Central memory CD8-positive, alpha-beta T cell (primary cell): ENCODE data around the gene NR4A2.

Experiments used
- ATAC-seq: fragments of 150-1000 bp; cut with Tn5 transposase; replicated peaks from 2 replicates; pipeline ENCODE4 v1.10.0; 2022; ENCODE audit warnings: mild to moderate bottlenecking, moderate FRiP score, moderate number of reproducible peaks; ENCODE audit not compliant: poor library complexity, severe bottlenecking; ENCODE audit errors: extremely low read depth
- DNase-seq, 2 donors: peaks; one replicate each; pipeline ENCODE4 v3.0.0; 2021; ENCODE audit warnings: low spot score in 2 of 2
- H3K27ac Mint-ChIP-seq: one replicate; pipeline ENCODE4 v1.8.0; 2022; ENCODE audit warnings: low read depth, mild to moderate bottlenecking, moderate library complexity, mixed read lengths
- H3K27me3 Mint-ChIP-seq: one replicate; pipeline ENCODE4 v1.8.0; 2022; ENCODE audit warnings: mixed read lengths
- H3K36me3 Mint-ChIP-seq: one replicate; pipeline ENCODE4 v1.8.0; 2022; ENCODE audit warnings: mild to moderate bottlenecking, moderate library complexity, mixed read lengths; ENCODE audit not compliant: insufficient read depth
- H3K4me1 Mint-ChIP-seq: one replicate; pipeline ENCODE4 v1.8.0; 2022; ENCODE audit warnings: mixed read lengths
- H3K4me3 Mint-ChIP-seq: one replicate; pipeline ENCODE4 v1.8.0; 2022; ENCODE audit warnings: mild to moderate bottlenecking, moderate library complexity, mixed read lengths
- H3K9me3 Mint-ChIP-seq: one replicate; pipeline ENCODE4 v1.8.0; 2022; ENCODE audit warnings: mixed read lengths

The NR4A2 gene

DNA sequence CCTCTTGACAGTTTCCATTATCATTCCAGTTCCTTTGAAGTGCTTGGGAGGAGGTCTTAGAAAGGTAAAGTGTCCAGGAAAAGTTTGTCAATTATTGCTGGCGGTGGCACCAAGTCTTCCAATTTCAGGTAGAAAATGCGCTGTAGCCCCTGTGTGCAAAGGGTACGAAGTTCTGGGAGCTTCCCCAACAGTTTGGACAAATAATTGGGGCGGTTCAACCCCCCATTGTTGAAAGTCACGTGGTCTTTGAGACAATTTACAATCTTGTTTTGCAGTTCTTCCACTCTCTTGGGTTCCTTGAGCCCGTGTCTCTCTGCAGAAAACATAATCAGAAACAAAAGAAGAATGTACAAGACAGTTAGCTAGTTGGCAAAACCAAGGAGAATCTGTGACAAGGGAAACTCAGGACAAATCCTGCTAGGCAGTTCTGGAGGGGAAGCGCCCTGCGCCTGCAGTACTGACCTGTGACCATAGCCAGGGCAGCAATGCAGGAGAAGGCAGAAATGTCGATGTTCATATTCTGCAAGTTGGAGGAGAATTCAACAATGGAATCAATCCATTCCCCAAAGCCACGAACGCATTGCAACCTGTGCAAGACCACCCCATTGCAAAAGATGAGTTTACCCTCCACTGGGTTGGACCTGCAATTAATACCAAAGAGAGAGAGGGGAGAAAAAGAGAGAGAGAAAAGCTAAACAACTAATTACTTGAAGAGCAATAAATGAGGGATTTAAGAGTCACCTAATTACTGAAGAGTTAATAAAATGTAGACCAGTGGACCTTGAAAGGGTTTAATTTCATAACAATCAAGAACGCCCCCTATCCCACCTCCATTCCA, 6.6 kb downstream of the NR4A2 start:
- peak overlapping the region; percentile 100 for H3K27ac Mint-ChIP-seq
- peaks cover 42% of the 10 kb centered on the region for H3K27me3 Mint-ChIP-seq
- ATAC-seq (no peak), DNase-seq (no peak)
- no peaks in the 10 kb centered on the region for H3K9me3 Mint-ChIP-seq
- peaks cover 65% of the 10 kb centered on the region for H3K36me3 Mint-ChIP-seq
- peak overlapping the region; percentile 4 for H3K4me3 Mint-ChIP-seq
- peaks cover 25% of the 10 kb centered on the region for H3K4me1 Mint-ChIP-seq

- H3K4me3 Mint-ChIP-seq = no peak overlapping the region
- H3K9me3 Mint-ChIP-seq = no peaks in the 10 kb centered on the region
- H3K4me1 Mint-ChIP-seq = peaks cover 19% of the 10 kb centered on the region
- peaks cover 48% of the 10 kb centered on the region for H3K36me3 Mint-ChIP-seq
- H3K27ac Mint-ChIP-seq = no peak overlapping the region
- ATAC-seq (no peak), DNase-seq (no peak)
- peaks cover 51% of the 10 kb centered on the region for H3K27me3 Mint-ChIP-seq
These were observed 8.8 kb downstream of the NR4A2 start for GRCh38 chr2:156323754-156324153.

DNA sequence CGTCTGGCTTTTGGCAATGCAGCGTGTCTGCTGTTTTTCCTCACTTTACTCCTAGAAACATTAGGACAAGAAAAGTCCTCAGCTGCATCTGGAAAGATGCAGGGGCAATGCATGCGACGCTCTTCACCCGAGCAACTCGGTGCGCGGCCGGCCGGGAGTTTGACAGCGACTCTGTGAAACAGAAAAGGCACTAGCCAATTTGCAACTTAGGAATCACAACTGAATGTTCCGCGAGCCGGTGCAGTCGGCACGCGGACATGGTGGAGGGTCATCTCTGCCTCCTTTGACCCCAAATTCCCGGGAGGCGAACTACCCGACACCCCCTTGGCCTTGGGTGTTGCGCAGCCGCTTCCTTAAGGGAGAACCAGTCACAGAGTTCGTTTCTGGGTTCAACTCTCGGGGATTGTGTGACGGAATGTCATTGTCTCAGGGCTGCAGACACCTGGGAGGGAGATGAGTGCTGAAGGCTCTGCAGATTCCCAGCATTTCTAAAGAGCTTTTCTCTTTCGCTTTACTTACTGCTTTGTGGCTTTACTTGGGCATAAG, 9.8 kb downstream of the NR4A2 start:
- ATAC-seq (no peak), DNase-seq (no peak)
- Mint-ChIP-seq H3K9me3 (no peaks in the 10 kb centered on the region), H3K36me3 (peaks cover 40% of the 10 kb centered on the region), H3K4me3 (peak overlapping the region; percentile 49), H3K27me3 (peaks cover 60% of the 10 kb centered on the region), H3K27ac (no peak overlapping the region), H3K4me1 (peaks cover 19% of the 10 kb centered on the region)

- DNase-seq = no peak
- peaks cover 65% of the 10 kb centered on the region for H3K27me3 Mint-ChIP-seq
- no peak for ATAC-seq
- peaks cover 34% of the 10 kb centered on the region for H3K36me3 Mint-ChIP-seq
- no peaks in the 10 kb centered on the region for H3K9me3 Mint-ChIP-seq
- H3K27ac Mint-ChIP-seq = peak overlapping the region; percentile 72
- peak overlapping the region; percentile 49 for H3K4me3 Mint-ChIP-seq
- peaks cover 19% of the 10 kb centered on the region for H3K4me1 Mint-ChIP-seq
These were observed 10.4 kb downstream of the NR4A2 start for GRCh38 chr2:156322051-156322685.

- Mint-ChIP-seq H3K27me3 (peaks cover 67% of the 10 kb centered on the region), H3K36me3 (peaks cover 27% of the 10 kb centered on the region), H3K4me1 (peaks cover 19% of the 10 kb centered on the region), H3K4me3 (peak overlapping the region; percentile 63), H3K27ac (no peak overlapping the region), H3K9me3 (no peaks in the 10 kb centered on the region)
- DNase-seq (no peak), ATAC-seq (no peak)
These were observed 11.1 kb downstream of the NR4A2 start for GRCh38 chr2:156321243-156321904.

GRCh38 chr2:156320486-156321098, 11.9 kb downstream of the NR4A2 start:
- no peak for DNase-seq
- H3K36me3 Mint-ChIP-seq = peaks cover 19% of the 10 kb centered on the region
- H3K4me1 Mint-ChIP-seq = peaks cover 19% of the 10 kb centered on the region
- no peaks in the 10 kb centered on the region for H3K9me3 Mint-ChIP-seq
- H3K27me3 Mint-ChIP-seq = peaks cover 67% of the 10 kb centered on the region
- no peak overlapping the region for H3K27ac Mint-ChIP-seq
- H3K4me3 Mint-ChIP-seq = peak overlapping the region; percentile 63
- ATAC-seq = no peak

DNA sequence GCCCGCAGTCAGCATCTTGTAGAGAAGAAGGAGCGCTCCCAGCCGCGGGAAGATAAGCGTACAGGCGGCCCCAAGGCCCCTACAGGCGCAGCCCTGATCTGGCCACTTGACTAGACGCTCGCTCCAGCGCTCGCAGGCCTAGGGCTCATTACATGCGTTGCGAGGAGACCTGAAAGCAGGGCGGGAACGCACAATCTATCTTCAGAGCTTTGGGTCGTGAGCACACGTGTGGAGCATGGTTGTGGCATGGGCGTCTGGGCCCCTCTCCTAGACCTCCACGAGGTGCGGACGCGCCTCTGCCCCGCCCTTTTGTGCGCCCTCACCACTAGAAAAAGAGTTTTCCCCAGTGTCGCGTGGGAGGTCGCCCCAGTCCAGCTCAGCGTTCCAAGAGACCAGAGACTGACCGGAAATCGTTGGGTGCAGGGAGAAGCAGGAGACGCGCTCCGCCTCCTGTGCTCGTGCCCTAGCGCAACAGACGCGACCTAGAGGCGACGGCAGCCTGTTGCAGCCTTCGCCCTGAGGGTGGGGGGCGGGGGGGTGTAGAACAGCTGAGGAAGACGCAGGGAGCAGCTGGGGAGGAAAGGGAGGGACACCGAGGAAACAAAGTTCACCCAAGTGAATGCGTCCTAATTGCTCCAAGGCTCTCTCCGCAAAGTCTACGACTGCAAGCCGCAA, 12.6 kb downstream of the NR4A2 start:
- ATAC-seq (no peak), DNase-seq (no peak)
- Mint-ChIP-seq H3K4me1 (peaks cover 19% of the 10 kb centered on the region), H3K9me3 (no peaks in the 10 kb centered on the region), H3K4me3 (peak overlapping the region; percentile 35), H3K36me3 (peaks cover 13% of the 10 kb centered on the region), H3K27me3 (peaks cover 70% of the 10 kb centered on the region), H3K27ac (no peak overlapping the region)

- ATAC-seq (no peak), DNase-seq (no peak)
- peaks cover 5% of the 10 kb centered on the region for H3K36me3 Mint-ChIP-seq
- H3K27me3 Mint-ChIP-seq = peaks cover 75% of the 10 kb centered on the region
- H3K4me1 Mint-ChIP-seq = peaks cover 19% of the 10 kb centered on the region
- H3K9me3 Mint-ChIP-seq = no peaks in the 10 kb centered on the region
- no peak overlapping the region for H3K27ac Mint-ChIP-seq
- no peak overlapping the region for H3K4me3 Mint-ChIP-seq
These were observed 14.9 kb downstream of the NR4A2 start for GRCh38 chr2:156317631-156318030.

DNA sequence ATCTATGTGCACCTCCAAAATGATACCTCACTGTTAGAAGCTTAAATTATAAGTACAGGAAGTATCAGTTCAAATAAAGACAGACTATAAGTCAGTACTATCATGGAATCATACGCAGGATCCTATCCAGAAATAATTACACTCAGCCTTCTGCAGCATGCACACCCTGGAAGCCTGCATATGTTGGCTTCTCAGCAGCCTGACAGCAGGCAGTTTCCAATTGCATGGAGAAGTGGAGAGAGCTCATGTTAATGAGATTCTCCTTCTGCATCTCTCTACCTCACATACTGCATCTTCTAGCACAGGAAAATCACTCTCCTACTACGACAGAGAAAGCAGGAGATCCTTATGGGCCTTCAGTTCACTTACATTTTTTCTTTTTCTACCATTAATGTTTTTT, 20.5 kb downstream of the NR4A2 start:
- no peaks in the 10 kb centered on the region for H3K9me3 Mint-ChIP-seq
- no peaks in the 10 kb centered on the region for H3K4me1 Mint-ChIP-seq
- H3K27me3 Mint-ChIP-seq = peaks cover 71% of the 10 kb centered on the region
- H3K4me3 Mint-ChIP-seq = no peak overlapping the region
- H3K27ac Mint-ChIP-seq = no peak overlapping the region
- no peak for DNase-seq
- no peak for ATAC-seq
- H3K36me3 Mint-ChIP-seq = no peaks in the 10 kb centered on the region

- Mint-ChIP-seq H3K36me3 (no peaks in the 10 kb centered on the region), H3K4me3 (no peak overlapping the region), H3K9me3 (no peaks in the 10 kb centered on the region), H3K27ac (no peak overlapping the region), H3K4me1 (no peaks in the 10 kb centered on the region), H3K27me3 (peaks cover 83% of the 10 kb centered on the region)
- ATAC-seq (no peak), DNase-seq (no peak)
These were observed 21.7 kb downstream of the NR4A2 start for GRCh38 chr2:156310773-156311172.

GRCh38 chr2:156309917-156310316, 22.6 kb downstream of the NR4A2 start:
- ATAC-seq = no peak
- Mint-ChIP-seq H3K27ac (no peak overlapping the region), H3K4me1 (no peaks in the 10 kb centered on the region), H3K4me3 (no peak overlapping the region), H3K36me3 (no peaks in the 10 kb centered on the region), H3K9me3 (no peaks in the 10 kb centered on the region), H3K27me3 (peaks cover 88% of the 10 kb centered on the region)
- DNase-seq = no peak

- Mint-ChIP-seq H3K4me1 (no peaks in the 10 kb centered on the region), H3K27ac (no peak overlapping the region), H3K4me3 (no peak overlapping the region), H3K27me3 (peaks cover 90% of the 10 kb centered on the region), H3K36me3 (no peaks in the 10 kb centered on the region), H3K9me3 (no peaks in the 10 kb centered on the region)
- DNase-seq (no peak), ATAC-seq (no peak)
These were observed 23.4 kb downstream of the NR4A2 start for GRCh38 chr2:156309167-156309566.
